HepG2 (cell line): ENCODE results near the gene METTL26. TPM values are rescaled to one million over a fixed set of nuclear protein-coding genes. Genes with fewer than 3 reads are reported as not detected.

Source experiments
- ATF1 ChIP-seq: IDR thresholded peaks from 2 replicates; pipeline ENCODE4 v1.6.1; 2016; ENCODE audit warnings: mild to moderate bottlenecking, control low read depth
- CHD2 ChIP-seq: IDR thresholded peaks from 2 replicates; pipeline ENCODE4 v1.6.1; 2011; ENCODE audit warnings: low read depth, low read length, improper control_type of control experiment
- FOSL2 ChIP-seq: sonication (generic); formaldehyde crosslinking; IDR thresholded peaks from 2 replicates; pipeline ENCODE4 v1.4.0; 2020; ENCODE audit warnings: missing genetic modification reagents
- GTF3A ChIP-seq: sonication (generic); formaldehyde crosslinking; conservative IDR thresholded peaks from 2 replicates; pipeline ENCODE4 v1.4.0; 2020; ENCODE audit warnings: mild to moderate bottlenecking, missing genetic modification reagents
- HMG20B ChIP-seq: conservative IDR thresholded peaks from 2 replicates; pipeline ENCODE4 v1.6.1; 2016; ENCODE audit warnings: missing genetic modification reagents, missing compliant biosample characterization
- JUND ChIP-seq: sonication (generic); formaldehyde crosslinking; IDR thresholded peaks from 2 replicates; pipeline ENCODE4 v1.8.0; 2022; ENCODE audit warnings: mild to moderate bottlenecking, missing genetic modification reagents
- MAFF ChIP-seq: IDR thresholded peaks from 2 replicates; pipeline ENCODE4 v1.6.1; 2011; ENCODE audit warnings: low read depth, low read length, improper control_type of control experiment
- MAX ChIP-seq: IDR thresholded peaks from 2 replicates; pipeline ENCODE4 v1.6.1; 2012; ENCODE audit warnings: inconsistent platforms
- MEIS1 ChIP-seq: sonication (generic); formaldehyde crosslinking; IDR thresholded peaks from 2 replicates; pipeline ENCODE4 v1.9.0; 2021; ENCODE audit warnings: mild to moderate bottlenecking, missing genetic modification reagents, moderate library complexity, borderline replicate concordance
- NBN ChIP-seq: fragments of 450-650 bp; conservative IDR thresholded peaks from 2 replicates; pipeline ENCODE4 v1.6.1; 2017
- NR3C1 ChIP-seq: sonication (generic); formaldehyde crosslinking; IDR thresholded peaks from 2 replicates; pipeline ENCODE4 v1.4.0; 2020; ENCODE audit warnings: missing genetic modification reagents
- POLR2AphosphoS5 ChIP-seq: IDR thresholded peaks from 2 replicates; pipeline ENCODE4 v1.6.1; 2012; ENCODE audit warnings: low read depth, low read length
- REPIN1 ChIP-seq: sonication (generic); formaldehyde crosslinking; IDR thresholded peaks from 2 replicates; pipeline ENCODE4 v1.8.0; 2022; ENCODE audit warnings: missing genetic modification reagents, low read depth, mild to moderate bottlenecking, borderline replicate concordance
- RFXAP ChIP-seq: sonication (generic); formaldehyde crosslinking; IDR thresholded peaks from 2 replicates; pipeline ENCODE4 v1.4.0; 2020; ENCODE audit warnings: missing genetic modification reagents, borderline replicate concordance
- TCF12 ChIP-seq, 2 experiments: fragments of 450-650 bp in 1 of 2; sonication (generic) in 1 of 2; formaldehyde crosslinking in 1 of 2; IDR thresholded peaks; 2 replicates each; pipeline versions ENCODE4 v1.6.1 to v1.8.0; 2017 to 2022; ENCODE audit warnings: antibody characterized with exemption in 1 of 2, mild to moderate bottlenecking in 1 of 2, missing genetic modification reagents in 1 of 2, moderate library complexity in 1 of 2
- THYN1 ChIP-seq: sonication (generic); formaldehyde crosslinking; IDR thresholded peaks from 2 replicates; pipeline ENCODE4 v1.8.1; 2023; ENCODE audit warnings: low read depth, mild to moderate bottlenecking, moderate library complexity, missing genetic modification reagents, borderline replicate concordance
- ZBED4 ChIP-seq: sonication (generic); formaldehyde crosslinking; IDR thresholded peaks from 2 replicates; pipeline ENCODE4 v1.4.0; 2020; ENCODE audit warnings: missing genetic modification reagents, borderline replicate concordance
- ZNF136 ChIP-seq: sonication (generic); formaldehyde crosslinking; IDR thresholded peaks from 2 replicates; pipeline ENCODE4 v1.8.1; 2022; ENCODE audit warnings: low read depth, mild to moderate bottlenecking, moderate library complexity, missing genetic modification reagents
- ZNF296 ChIP-seq: sonication (generic); formaldehyde crosslinking; conservative IDR thresholded peaks from 2 replicates; pipeline ENCODE4 v1.5.0; 2020; ENCODE audit warnings: mild to moderate bottlenecking, missing genetic modification reagents
- ZNF589 ChIP-seq: sonication (generic); formaldehyde crosslinking; conservative IDR thresholded peaks from 2 replicates; pipeline ENCODE4 v1.8.0; 2022; ENCODE audit warnings: mild to moderate bottlenecking, moderate library complexity, missing genetic modification reagents
- ZSCAN30 ChIP-seq: sonication (generic); formaldehyde crosslinking; IDR thresholded peaks from 2 replicates; pipeline ENCODE4 v1.5.0; 2020; ENCODE audit warnings: mild to moderate bottlenecking, missing genetic modification reagents
- polyA plus RNA-seq, 8 experiments: library from polyadenylated mRNA; depleted of rRNA in 3 of 8; stranded (reverse) in 7 of 8; unstranded in 1 of 8; fragments of >200 nt; fragmentation: Illumina TruSeq in 4 of 8; extraction: Trizol in 4 of 8; gene quantifications; 2 replicates each; pipeline versions ENCODE4 v1.2.1 to v1.2.3, GENCODE V29; 2011 to 2016; ENCODE audit warnings: low read depth in 4 of 8, missing spikeins in 1 of 8, mixed read lengths in 1 of 8; ENCODE audit not compliant: insufficient read depth in 1 of 8
- total RNA-seq, 5 experiments: library from RNA; depleted of rRNA; stranded (reverse); fragments of >200 nt; fragmentation: Illumina TruSeq; extraction: Trizol; gene quantifications; 2 replicates each; pipeline ENCODE4 v1.2.3, GENCODE V29; 2016; ENCODE audit warnings: low read depth in 1 of 5
- TF ChIP-seq, protein P1 (sequence below): sonication (generic); formaldehyde crosslinking; IDR thresholded peaks from 2 replicates; pipeline ENCODE4 v1.8.1; 2023; ENCODE audit warnings: missing genetic modification reagents, inconsistent platforms, borderline replicate concordance
- TF ChIP-seq, protein P2 (sequence below): sonication (generic); formaldehyde crosslinking; IDR thresholded peaks from 2 replicates; pipeline ENCODE4 v1.4.0; 2020; ENCODE audit warnings: missing genetic modification reagents

METTL26 gene
- total and polyA plus RNA-seq, 2 of the 13 experiments (the other 11 are each of a cell fraction or from before 2014, with no cell fraction given): 65.5 to 70.1 TPM

DNA sequence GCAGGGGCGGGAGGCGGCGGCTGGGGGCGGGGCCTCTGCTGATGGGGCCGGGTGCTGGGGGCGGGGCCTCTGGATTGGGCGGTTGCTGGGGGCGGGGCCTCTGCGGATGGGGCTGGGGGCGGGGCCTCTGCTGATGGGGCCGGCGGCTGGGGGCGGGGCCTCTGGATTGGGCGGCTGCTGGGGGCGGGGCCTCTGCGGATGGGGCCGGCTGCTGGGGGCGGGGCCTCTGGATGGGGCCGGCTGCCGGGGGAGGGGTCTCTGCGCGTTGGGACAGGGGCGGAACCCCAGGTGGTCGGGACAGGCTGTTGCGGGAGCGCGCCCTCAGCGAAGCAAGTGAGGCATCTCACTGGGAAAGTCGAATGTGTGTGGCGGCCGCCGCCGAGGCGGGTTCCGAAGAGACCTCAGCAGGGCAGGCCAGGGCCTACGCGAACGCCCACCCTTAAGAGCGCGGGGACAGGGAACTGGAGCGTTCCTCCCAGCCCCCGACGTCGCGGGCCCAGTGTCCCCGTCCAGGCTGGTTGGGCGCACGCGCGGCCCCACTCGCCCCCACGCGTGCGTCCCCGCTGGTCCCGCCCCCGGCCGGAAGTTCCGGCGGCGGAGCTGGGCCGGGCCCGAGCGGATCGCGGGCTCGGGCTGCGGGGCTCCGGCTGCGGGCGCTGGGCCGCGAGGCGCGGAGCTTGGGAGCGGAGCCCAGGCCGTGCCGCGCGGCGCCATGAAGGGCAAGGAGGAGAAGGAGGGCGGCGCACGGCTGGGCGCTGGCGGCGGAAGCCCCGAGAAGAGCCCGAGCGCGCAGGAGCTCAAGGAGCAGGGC, 43.9 kb upstream of the METTL26 start, which contains the start of gene STUB1 (continued):
- no peak for TF ChIP-seq HMG20B (CRISPR knock-in tag)
- no peak for TF ChIP-seq REPIN1 (CRISPR knock-in tag)
- TF ChIP-seq ZSCAN30 (CRISPR knock-in tag): no peak
- TF ChIP-seq MEIS1: no peak
- TF ChIP-seq MAX: peak; percentile 80
- TF ChIP-seq ZNF296 (CRISPR knock-in tag): no peak
- no peak for TF ChIP-seq NBN
- no peak for TF ChIP-seq MAFF
- no peak for TF ChIP-seq CHD2
- peak; percentile 51; the same call in 1 of the 2 replicates for TF ChIP-seq RFXAP (CRISPR knock-in tag)
- no peak for TF ChIP-seq ZNF136 (CRISPR knock-in tag)
- no peak for TF ChIP-seq TCF12 (IDR thresholded peaks at IDR 0.05)
- no peak for TF ChIP-seq TCF12 (CRISPR knock-in tag; IDR thresholded peaks at IDR 0.05)
- TF ChIP-seq ZNF589 (CRISPR knock-in tag): no peak
- TF ChIP-seq, protein P1, sequence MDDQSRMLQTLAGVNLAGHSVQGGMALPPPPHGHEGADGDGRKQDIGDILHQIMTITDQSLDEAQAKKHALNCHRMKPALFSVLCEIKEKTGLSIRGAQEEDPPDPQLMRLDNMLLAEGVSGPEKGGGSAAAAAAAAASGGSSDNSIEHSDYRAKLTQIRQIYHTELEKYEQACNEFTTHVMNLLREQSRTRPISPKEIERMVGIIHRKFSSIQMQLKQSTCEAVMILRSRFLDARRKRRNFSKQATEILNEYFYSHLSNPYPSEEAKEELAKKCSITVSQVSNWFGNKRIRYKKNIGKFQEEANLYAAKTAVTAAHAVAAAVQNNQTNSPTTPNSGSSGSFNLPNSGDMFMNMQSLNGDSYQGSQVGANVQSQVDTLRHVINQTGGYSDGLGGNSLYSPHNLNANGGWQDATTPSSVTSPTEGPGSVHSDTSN: no peak
- no peak for TF ChIP-seq JUND (CRISPR knock-in tag)
- 0 out of 2 replicates have a peak, but pooled peaks have one; percentile 56 for TF ChIP-seq ZBED4 (CRISPR knock-in tag)
- TF ChIP-seq POLR2AphosphoS5: peak; percentile 41
- TF ChIP-seq, protein P2, sequence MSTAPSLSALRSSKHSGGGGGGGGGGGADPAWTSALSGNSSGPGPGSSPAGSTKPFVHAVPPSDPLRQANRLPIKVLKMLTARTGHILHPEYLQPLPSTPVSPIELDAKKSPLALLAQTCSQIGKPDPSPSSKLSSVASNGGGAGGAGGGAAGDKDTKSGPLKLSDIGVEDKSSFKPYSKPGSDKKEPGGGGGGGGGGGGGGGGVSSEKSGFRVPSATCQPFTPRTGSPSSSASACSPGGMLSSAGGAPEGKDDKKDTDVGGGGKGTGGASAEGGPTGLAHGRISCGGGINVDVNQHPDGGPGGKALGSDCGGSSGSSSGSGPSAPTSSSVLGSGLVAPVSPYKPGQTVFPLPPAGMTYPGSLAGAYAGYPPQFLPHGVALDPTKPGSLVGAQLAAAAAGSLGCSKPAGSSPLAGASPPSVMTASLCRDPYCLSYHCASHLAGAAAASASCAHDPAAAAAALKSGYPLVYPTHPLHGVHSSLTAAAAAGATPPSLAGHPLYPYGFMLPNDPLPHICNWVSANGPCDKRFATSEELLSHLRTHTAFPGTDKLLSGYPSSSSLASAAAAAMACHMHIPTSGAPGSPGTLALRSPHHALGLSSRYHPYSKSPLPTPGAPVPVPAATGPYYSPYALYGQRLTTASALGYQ: no peak
- no peak for TF ChIP-seq GTF3A (CRISPR knock-in tag)
- TF ChIP-seq ATF1 (CRISPR knock-in tag): no peak
- no peak for TF ChIP-seq NR3C1 (CRISPR knock-in tag)
- TF ChIP-seq FOSL2 (CRISPR knock-in tag): peak; percentile 14; the same call in 1 of the 2 replicates
- no peak for TF ChIP-seq THYN1 (CRISPR knock-in tag)
